GM18861 (cell line): ENCODE measurements around the gene SOST.

Source experiments
- ATAC-seq: cut with Tn5 transposase; IDR thresholded peaks from one replicate; pipeline ENCODE4 v1.9.1; 2021; ENCODE audit not compliant: unreplicated experiment

Gene SOST

DNA sequence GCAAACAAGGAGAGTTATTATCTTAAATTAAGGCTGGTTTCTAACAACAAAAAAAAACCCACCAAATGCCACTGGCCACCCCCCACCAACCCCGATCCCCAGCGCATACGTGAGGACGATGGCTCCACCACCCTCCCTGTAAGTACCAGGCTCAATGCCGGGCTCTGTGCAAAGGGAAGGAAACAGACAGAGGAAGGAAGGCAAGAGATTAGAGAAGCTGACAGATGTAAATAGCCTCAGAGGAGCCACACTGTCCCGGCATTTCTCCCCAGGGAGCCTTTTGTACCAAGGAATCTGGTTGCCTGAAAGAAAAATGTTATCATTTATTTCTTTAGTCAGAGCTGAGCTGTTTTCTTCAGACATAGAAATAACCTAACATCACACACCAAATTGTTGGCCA is 13.1 kb downstream of the SOST start:
- ATAC-seq: no peak

GRCh38 chr17:43741636-43742035 is 17.0 kb downstream of the SOST start:
- no peak for ATAC-seq

- no peak for ATAC-seq
Observed at GRCh38 chr17:43740541-43740940, 18.1 kb downstream of the SOST start.

- no peak for ATAC-seq
Observed at GRCh38 chr17:43737722-43738121, 20.9 kb downstream of the SOST start.

DNA sequence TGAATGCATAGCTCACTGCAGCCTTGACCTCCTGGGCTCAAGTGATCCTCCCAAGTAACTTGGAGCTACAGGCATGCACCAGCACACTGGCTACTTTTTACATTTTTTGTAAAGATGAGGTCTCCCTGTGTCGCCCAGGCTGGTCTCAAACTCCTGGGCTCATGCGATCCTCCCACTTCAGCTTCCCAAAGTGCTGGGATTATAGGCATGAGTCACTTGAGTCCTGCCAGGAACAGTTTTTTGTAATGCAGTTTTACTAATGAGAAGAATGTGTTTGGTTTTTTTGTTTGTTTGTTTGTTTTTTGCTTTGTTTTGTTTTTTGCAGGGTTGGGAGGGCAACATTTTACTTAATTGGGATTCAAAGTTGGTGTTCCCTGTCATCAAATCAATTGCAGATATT is 22.2 kb downstream of the SOST start:
- ATAC-seq: no peak

DNA sequence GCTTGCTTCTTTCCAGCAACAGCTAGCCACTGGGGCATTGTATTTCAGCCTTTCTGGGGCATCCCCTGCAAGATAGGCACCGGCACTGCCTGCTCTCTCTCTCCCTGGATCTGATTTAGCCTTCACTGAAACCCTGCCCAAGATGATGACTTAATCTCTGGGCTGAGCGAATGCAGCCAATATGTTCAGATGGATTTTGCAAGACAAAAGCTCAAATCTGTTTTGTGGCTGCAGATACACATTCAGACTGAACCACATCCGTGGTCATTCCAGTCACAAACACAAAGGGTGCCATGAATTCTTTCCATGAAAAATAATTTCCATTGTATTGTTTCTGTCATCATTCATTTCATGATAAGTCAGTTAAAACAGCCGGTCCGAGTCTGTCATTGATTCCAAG is 24.2 kb downstream of the SOST start:
- no peak for ATAC-seq

- ATAC-seq: no peak
Observed at GRCh38 chr17:43733956-43734355, 24.6 kb downstream of the SOST start.

- no peak for ATAC-seq
Observed at GRCh38 chr17:43732958-43733357, 25.6 kb downstream of the SOST start.

GRCh38 chr17:43728081-43728480 is 30.5 kb downstream of the SOST start:
- no peak for ATAC-seq

DNA sequence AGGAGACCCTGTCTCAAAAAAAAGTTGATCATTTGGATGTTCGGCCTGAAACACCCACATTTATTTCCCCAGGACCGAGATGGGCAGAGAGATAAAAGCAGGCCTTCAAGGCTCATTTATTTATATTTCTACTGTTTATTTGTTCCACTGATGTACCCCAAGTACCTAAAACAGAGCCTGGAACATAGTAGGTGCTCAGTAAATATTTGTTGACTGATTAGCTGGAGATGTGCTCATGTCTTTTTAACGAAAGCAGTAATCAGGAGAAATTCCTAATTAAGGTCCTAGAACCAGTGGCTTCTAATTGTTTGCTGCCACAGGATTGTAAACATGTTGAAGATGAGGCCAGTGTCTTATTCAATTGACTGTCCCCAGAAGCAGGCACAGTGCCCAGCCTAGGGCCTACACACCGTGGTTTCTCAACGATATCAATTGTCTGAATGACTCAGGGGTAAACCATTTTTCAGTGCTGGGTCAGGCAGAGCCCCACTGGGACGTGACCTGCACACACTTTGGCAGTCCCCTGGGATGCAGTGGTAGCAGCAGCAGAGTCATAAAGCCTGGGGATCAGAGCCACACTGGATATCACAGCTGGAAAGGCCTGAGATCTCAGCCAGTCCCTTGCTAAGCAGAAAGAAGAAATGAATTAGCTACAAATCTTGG is 34.8 kb downstream of the SOST start:
- no peak for ATAC-seq

DNA sequence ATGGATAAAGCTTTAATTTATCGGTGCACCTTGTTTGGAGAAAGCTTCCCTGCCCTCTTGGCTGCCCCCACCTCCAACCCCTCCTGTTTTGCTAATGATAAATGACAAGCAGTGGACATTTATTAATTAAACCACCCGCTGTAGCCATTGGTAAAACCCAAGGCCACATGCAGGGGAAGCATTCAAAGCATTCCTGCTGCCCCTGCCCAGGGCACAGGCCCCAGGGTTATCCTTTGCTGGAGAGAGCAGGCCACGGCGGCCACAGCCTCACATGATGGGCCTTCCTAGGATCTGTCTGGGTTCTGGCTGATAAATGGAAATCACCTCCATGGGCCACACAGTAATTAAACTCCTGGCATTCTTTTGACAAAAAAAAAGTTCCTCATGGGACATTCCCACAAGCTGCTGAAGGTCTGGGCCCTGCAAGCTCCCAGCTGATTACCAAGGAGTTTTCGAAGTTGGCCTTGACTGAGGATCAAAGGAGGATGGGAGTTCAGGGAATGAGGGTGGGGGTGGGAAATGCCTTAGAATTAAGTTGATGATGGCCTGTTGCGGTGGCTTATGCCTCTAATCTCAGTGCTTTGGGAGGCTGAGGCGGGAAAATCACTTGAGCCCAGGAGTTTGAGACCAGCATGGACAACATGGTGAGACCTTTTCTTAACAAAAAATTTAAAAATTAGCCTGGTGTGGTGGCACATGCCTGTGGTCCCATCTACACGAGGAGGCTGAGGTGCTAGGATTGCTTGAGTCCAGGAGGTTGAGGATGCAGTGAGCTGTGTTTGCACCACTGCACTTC is 35.5 kb downstream of the SOST start:
- ATAC-seq: no peak

GRCh38 chr17:43722269-43722619 is 36.3 kb downstream of the SOST start:
- no peak for ATAC-seq

DNA sequence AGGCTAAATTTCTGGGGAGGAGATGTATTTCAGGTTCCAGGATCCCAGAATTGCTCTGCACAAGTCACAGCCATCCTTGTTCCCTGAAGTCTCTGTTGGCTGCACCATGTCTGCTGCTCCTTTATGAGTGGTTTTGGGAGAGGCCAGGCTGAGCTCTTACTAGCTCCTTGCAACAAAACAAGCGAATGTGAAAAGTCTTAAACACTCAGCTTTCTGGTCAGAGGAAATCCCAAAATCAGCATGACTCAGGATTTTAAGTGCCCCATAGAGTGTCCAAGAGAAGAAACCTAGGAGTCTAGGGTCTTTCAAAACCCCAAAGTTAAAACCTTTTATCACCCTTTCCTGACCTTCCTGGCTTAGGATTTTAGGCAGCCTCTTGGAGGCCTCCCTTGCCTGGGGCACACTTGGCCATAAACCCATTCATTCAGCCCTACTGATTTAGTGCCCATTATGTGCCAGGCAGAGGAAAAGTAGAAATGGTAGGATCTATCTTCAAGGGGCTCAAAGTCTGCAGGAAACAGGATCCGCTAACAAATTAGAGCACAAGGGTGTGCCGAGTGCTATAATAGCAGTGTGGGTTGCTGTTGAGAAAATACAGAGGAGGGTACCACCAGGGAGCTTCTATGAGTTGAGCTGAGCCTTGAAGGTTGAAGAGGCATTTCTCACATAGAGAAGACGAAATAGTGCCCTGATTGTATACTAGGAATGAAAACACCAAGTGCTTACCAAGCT is 36.9 kb downstream of the SOST start:
- no peak for ATAC-seq

GRCh38 chr17:43720311-43721060 is 38.1 kb downstream of the SOST start:
- no peak for ATAC-seq

DNA sequence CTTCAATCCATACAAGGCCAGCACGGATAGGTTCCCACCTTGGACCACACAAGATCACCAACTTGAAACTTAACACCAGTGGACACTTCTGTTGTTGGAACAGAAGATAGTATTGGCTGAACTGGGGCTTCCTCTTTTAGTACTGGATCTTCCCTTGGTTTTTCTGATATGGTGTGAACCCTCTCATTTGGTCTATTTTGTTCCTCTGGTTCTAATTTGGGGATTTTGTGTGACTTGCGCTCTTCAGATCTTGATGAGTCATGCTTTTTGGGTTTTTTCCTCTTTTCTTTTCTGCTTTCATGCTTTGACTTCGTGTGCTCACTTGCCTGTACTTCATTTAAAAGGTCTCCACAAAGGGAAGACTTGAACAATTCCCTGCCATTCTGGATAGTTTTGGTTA is 39.0 kb downstream of the SOST start:
- no peak for ATAC-seq

DNA sequence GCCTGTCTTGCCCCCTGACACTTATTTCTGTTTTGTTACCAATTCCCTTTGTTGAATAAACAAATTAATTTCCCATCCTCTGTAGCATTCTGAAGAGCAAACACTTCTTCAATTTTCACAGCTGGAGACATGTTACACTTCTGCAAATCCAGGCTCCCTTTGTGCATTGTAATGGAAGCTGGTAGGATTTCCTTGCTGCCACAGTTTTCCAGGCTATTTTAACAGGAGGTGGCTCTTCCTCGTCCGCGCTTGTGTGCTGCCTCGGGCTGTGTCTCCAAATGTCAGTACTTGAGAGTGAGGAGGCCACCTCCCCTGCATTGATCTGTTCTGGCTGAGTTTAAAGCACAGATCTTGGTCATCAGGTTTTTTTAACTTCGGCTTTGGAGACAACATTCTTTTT is 40.0 kb downstream of the SOST start:
- ATAC-seq: no peak

GRCh38 chr17:43717913-43718312 is 40.7 kb downstream of the SOST start:
- ATAC-seq: no peak

DNA sequence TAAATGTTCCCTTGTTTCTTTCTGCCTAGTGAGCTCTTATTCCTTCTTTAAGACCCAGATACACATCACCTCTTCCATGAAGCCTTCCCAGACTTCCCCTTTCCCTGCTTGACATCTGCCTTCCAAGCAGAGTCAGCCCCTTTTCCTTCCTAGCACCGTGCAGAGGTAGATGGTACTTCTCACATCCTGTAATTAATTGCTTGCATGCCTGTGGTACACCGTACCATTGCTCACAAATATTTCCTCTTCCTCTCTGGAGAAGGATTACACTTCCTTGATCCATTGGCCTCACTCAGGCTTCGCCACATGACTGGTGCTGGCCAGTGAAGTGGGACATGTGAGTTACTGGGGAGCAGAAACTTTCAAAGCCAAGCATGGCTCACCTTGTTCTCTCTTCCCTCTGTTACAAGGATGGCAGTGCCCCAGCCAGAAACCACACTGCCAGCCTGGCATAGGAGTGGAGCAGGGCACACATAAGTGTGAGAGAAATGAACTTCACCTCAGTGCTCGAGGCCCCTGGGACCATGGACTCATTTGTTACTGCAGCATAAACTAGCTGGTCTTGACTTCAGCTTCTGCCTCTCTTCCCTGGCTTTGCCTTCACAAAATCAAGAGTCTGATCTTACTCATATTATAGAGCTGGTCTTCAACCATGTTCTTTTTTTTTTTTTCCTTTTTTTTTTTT is 44.0 kb downstream of the SOST start:
- ATAC-seq: no peak

GRCh38 chr17:43713494-43714162 is 45.0 kb downstream of the SOST start:
- no peak for ATAC-seq

DNA sequence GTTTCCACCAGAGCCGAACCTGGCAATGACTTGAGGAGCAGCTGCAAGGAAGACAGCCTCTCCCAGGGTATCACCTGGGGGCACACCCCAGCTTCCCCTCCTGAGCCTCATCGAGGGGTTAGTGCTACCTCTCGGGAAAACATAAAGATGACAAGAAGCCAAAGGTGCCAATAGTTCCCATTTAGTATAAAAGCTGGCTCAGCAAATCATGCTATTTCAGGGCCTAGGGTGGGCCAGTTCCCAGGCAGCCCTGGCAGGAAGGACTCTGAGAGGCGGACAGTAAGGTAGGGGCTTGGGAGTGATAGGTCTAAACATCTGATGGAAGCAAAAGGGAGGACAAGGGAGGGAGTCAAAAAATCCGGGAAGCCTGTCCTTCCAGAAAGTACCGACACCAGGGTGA is 46.2 kb downstream of the SOST start:
- no peak for ATAC-seq
